GM21367 (cell line): Measurements from ENCODE around the gene MYCBP2.
"Not testable (repeated sequence)": the region's sequence is repeated elsewhere in the genome, so short reads cannot be mapped to it uniquely, and the experiment has no call there.

Experiments
- ATAC-seq: cut with Tn5 transposase; IDR thresholded peaks from one replicate; pipeline ENCODE4 v1.9.1; 2021; ENCODE audit not compliant: unreplicated experiment

The MYCBP2 gene

GRCh38 chr13:77337159-77337558 is 10.3 kb upstream of the MYCBP2 start:
- no peak for ATAC-seq

GRCh38 chr13:77335543-77335942 is 8.6 kb upstream of the MYCBP2 start:
- ATAC-seq, result no peak

- no peak for ATAC-seq
These were observed 6.7 kb upstream of the MYCBP2 start for GRCh38 chr13:77333594-77333993.

- ATAC-seq, result no peak
These were observed 4.5 kb upstream of the MYCBP2 start for GRCh38 chr13:77331421-77331820.

- no peak for ATAC-seq
These were observed 3.2 kb upstream of the MYCBP2 start for GRCh38 chr13:77329911-77330584.

- peak; percentile 53 for ATAC-seq
These were observed 2.4 kb upstream of the MYCBP2 start for GRCh38 chr13:77329133-77329910.

GRCh38 chr13:77328819-77329132 is 1.9 kb upstream of the MYCBP2 start:
- peak; percentile 9 for ATAC-seq

GRCh38 chr13:77325371-77325980 is 1.4 kb downstream of the MYCBP2 start:
- ATAC-seq, result no peak

GRCh38 chr13:77323858-77324257 is 3.0 kb downstream of the MYCBP2 start:
- no peak for ATAC-seq

GRCh38 chr13:77319536-77319935 is 7.4 kb downstream of the MYCBP2 start:
- no peak for ATAC-seq

- ATAC-seq, result no peak
These were observed 8.2 kb downstream of the MYCBP2 start for GRCh38 chr13:77318741-77319140.

GRCh38 chr13:77316430-77316829 is 10.5 kb downstream of the MYCBP2 start:
- no peak for ATAC-seq

- not testable (repeated sequence) for ATAC-seq
These were observed 11.4 kb downstream of the MYCBP2 start for GRCh38 chr13:77315509-77315908.

- no peak for ATAC-seq
These were observed 13.0 kb downstream of the MYCBP2 start for GRCh38 chr13:77313923-77314322.

- ATAC-seq, result no peak
These were observed 14.6 kb downstream of the MYCBP2 start for GRCh38 chr13:77312311-77312710.

GRCh38 chr13:77310579-77311279 is 16.2 kb downstream of the MYCBP2 start:
- ATAC-seq, result no peak

GRCh38 chr13:77310161-77310560 is 16.7 kb downstream of the MYCBP2 start:
- ATAC-seq, result no peak

- ATAC-seq, result no peak
These were observed 17.6 kb downstream of the MYCBP2 start for GRCh38 chr13:77309254-77309653.

- no peak for ATAC-seq
These were observed 20.4 kb downstream of the MYCBP2 start for GRCh38 chr13:77306458-77306857.

- no peak for ATAC-seq
These were observed 21.6 kb downstream of the MYCBP2 start for GRCh38 chr13:77305266-77305665.

GRCh38 chr13:77300176-77301037 is 26.5 kb downstream of the MYCBP2 start:
- ATAC-seq, result peak; percentile 40
